HEK293 (cell line): ENCODE results near the gene TNS4.
A peak's percentile ranks its signal among the peaks of the same experiment; 100 is the strongest.

Experiments
- CTCF ChIA-PET: fragments of 350-600 bp; formaldehyde crosslinking; extraction: SDS; loops from one replicate; lab custom pipeline; 2021; ENCODE audit warnings: antibody characterized with exemption; lab: Yijun Ruan, JAX
- POLR2A ChIA-PET: fragments of 300-600 bp; formaldehyde crosslinking; extraction: SDS; loops from one replicate; lab custom pipeline; 2020; ENCODE audit warnings: antibody characterized with exemption, inconsistent platforms; lab: Yijun Ruan, JAX
- H3K27ac ChIP-seq: fragments of 200-500 bp; sonication (Bioruptor generic); 2 replicates; pipeline ENCODE4 v1.5.1; 2014; ENCODE audit warnings: low read depth, low read length, control low read depth, inconsistent platforms; ENCODE audit errors: extremely low read depth
- H3K36me3 ChIP-seq, 2 experiments: fragments of 200-500 bp in 1 of 2; sonication (Bioruptor generic) in 1 of 2; 1 replicate in 1 of 2; 2 replicates in 1 of 2; pipeline ENCODE4 v1.5.1; 2014 to 2017; ENCODE audit warnings: inconsistent platforms in 2 of 2, low read length in 2 of 2; ENCODE audit not compliant: control insufficient read depth in 2 of 2, insufficient read depth in 1 of 2
- H3K4me1 ChIP-seq: fragments of 200-500 bp; sonication (Bioruptor generic); 2 replicates; pipeline ENCODE4 v1.5.1; 2014; ENCODE audit warnings: mild to moderate bottlenecking, low read length, inconsistent platforms; ENCODE audit not compliant: control insufficient read depth, insufficient read depth
- H3K4me3 ChIP-seq: 2 replicates; pipeline ENCODE4 v1.5.1; 2011; ENCODE audit warnings: low read depth, mild to moderate bottlenecking, control low read depth, low read length, moderate library complexity
- H3K9me3 ChIP-seq: fragments of 200-500 bp; sonication (Bioruptor generic); 2 replicates; pipeline ENCODE4 v1.5.1; 2014; ENCODE audit warnings: low read depth, low read length, inconsistent platforms; ENCODE audit not compliant: control insufficient read depth, insufficient read depth
- ATF2 ChIP-seq: fragments of 450-650 bp; formaldehyde crosslinking; IDR thresholded peaks from 2 replicates; pipeline ENCODE4 v1.5.1; 2016; ENCODE audit warnings: missing biosample characterization, missing genetic modification characterization, low read depth
- EGR2 ChIP-seq: fragments of 450-650 bp; formaldehyde crosslinking; IDR thresholded peaks from 2 replicates; pipeline ENCODE4 v1.5.1; 2016; ENCODE audit warnings: low read depth, missing biosample characterization, missing genetic modification characterization
- KLF10 ChIP-seq: fragments of 450-650 bp; IDR thresholded peaks from 2 replicates; pipeline ENCODE4 v1.5.1; 2018; ENCODE audit warnings: missing biosample characterization, mild to moderate bottlenecking, missing genetic modification characterization
- KLF9 ChIP-seq: fragments of 450-650 bp; formaldehyde crosslinking; IDR thresholded peaks from 2 replicates; pipeline ENCODE4 v1.5.1; 2016; ENCODE audit warnings: missing biosample characterization, missing genetic modification characterization, low read depth
- PRDM10 ChIP-seq: fragments of 450-650 bp; formaldehyde crosslinking; IDR thresholded peaks from 2 replicates; pipeline ENCODE4 v1.5.1; 2016; ENCODE audit warnings: missing biosample characterization, missing genetic modification characterization
- RBAK ChIP-seq: fragments of 450-650 bp; formaldehyde crosslinking; IDR thresholded peaks from 2 replicates; pipeline ENCODE4 v1.5.1; 2016; ENCODE audit warnings: missing biosample characterization, missing genetic modification characterization
- ZFHX2 ChIP-seq: fragments of 450-650 bp; formaldehyde crosslinking; conservative IDR thresholded peaks from 2 replicates; pipeline ENCODE4 v1.5.1; 2016; ENCODE audit warnings: missing biosample characterization, missing genetic modification characterization
- ZFP41 ChIP-seq: fragments of 450-650 bp; formaldehyde crosslinking; IDR thresholded peaks from 2 replicates; pipeline ENCODE4 v1.5.1; 2016; ENCODE audit warnings: missing biosample characterization, missing genetic modification characterization, borderline replicate concordance
- ZFP69B ChIP-seq: fragments of 450-650 bp; formaldehyde crosslinking; IDR thresholded peaks from 2 replicates; pipeline ENCODE4 v1.5.1; 2016; ENCODE audit warnings: missing biosample characterization, missing genetic modification characterization
- ZNF16 ChIP-seq: fragments of 450-650 bp; formaldehyde crosslinking; IDR thresholded peaks from 2 replicates; pipeline ENCODE4 v1.5.1; 2016; ENCODE audit warnings: low read depth, missing biosample characterization, missing genetic modification characterization
- ZNF239 ChIP-seq: fragments of 450-650 bp; formaldehyde crosslinking; IDR thresholded peaks from 2 replicates; pipeline ENCODE4 v1.5.1; 2016; ENCODE audit warnings: missing biosample characterization, missing genetic modification characterization
- ZNF24 ChIP-seq: fragments of 450-650 bp; formaldehyde crosslinking; IDR thresholded peaks from 2 replicates; pipeline ENCODE4 v1.5.1; 2016; ENCODE audit warnings: missing biosample characterization, missing genetic modification characterization
- ZNF274 ChIP-seq, 2 experiments: fragments of 200-500 bp in 1 of 2; fragments of 450-650 bp in 1 of 2; sonication (Bioruptor generic) in 1 of 2; formaldehyde crosslinking in 1 of 2; IDR thresholded peaks; 2 replicates each; pipeline versions ENCODE4 v1.5.1 to v1.6.1; 2014 to 2016; ENCODE audit warnings: borderline replicate concordance in 1 of 2, inconsistent platforms in 1 of 2, low read length in 1 of 2, missing biosample characterization in 1 of 2, missing genetic modification characterization in 1 of 2
- ZNF335 ChIP-seq: fragments of 450-650 bp; formaldehyde crosslinking; conservative IDR thresholded peaks from 2 replicates; pipeline ENCODE4 v1.5.1; 2016; ENCODE audit warnings: missing biosample characterization, missing genetic modification characterization
- ZNF362 ChIP-seq: fragments of 450-650 bp; formaldehyde crosslinking; IDR thresholded peaks from 2 replicates; pipeline ENCODE4 v1.5.1; 2016; ENCODE audit warnings: missing biosample characterization, missing genetic modification characterization
- ZNF623 ChIP-seq: fragments of 450-650 bp; formaldehyde crosslinking; IDR thresholded peaks from 2 replicates; pipeline ENCODE4 v1.5.1; 2016; ENCODE audit warnings: missing biosample characterization, missing genetic modification characterization
- TF ChIP-seq, protein P1 (sequence below): fragments of 450-650 bp; formaldehyde crosslinking; IDR thresholded peaks from 2 replicates; pipeline ENCODE4 v1.5.0; 2017; ENCODE audit warnings: missing biosample characterization, missing genetic modification characterization, borderline replicate concordance

The TNS4 gene

GRCh38 chr17:40532520-40533253 is 31.3 kb upstream of the TNS4 start:
- Histone ChIP-seq H3K27ac (no peak overlapping the region), H3K36me3 (no peaks in the 10 kb centered on the region)
- no peak for TF ChIP-seq ZNF274 (IDR thresholded peaks at IDR 0.05; ENCODE audit: low read length)
- TF ChIP-seq ZNF274 (tag by site-specific recombination; IDR thresholded peaks at IDR 0.05; ENCODE audit: borderline replicate concordance): no peak
- TF ChIP-seq ATF2 (tag by site-specific recombination): no peak
- TF ChIP-seq ZFP41 (tag by site-specific recombination): no peak
- TF ChIP-seq, protein P1, sequence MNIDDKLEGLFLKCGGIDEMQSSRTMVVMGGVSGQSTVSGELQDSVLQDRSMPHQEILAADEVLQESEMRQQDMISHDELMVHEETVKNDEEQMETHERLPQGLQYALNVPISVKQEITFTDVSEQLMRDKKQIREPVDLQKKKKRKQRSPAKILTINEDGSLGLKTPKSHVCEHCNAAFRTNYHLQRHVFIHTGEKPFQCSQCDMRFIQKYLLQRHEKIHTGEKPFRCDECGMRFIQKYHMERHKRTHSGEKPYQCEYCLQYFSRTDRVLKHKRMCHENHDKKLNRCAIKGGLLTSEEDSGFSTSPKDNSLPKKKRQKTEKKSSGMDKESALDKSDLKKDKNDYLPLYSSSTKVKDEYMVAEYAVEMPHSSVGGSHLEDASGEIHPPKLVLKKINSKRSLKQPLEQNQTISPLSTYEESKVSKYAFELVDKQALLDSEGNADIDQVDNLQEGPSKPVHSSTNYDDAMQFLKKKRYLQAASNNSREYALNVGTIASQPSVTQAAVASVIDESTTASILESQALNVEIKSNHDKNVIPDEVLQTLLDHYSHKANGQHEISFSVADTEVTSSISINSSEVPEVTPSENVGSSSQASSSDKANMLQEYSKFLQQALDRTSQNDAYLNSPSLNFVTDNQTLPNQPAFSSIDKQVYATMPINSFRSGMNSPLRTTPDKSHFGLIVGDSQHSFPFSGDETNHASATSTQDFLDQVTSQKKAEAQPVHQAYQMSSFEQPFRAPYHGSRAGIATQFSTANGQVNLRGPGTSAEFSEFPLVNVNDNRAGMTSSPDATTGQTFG: no peak
- TF ChIP-seq ZNF362 (tag by site-specific recombination): no peak
- no peak for TF ChIP-seq RBAK (tag by site-specific recombination)
- TF ChIP-seq ZFHX2 (tag by site-specific recombination): no peak

GRCh38 chr17:40531051-40531991 is 29.9 kb upstream of the TNS4 start:
- CTCF ChIA-PET: interaction anchor here (0.8 to 12.0 kb wide), 24 partner anchors 7 to 215 kb away, joined by 3 to 194 read pairs (median 26); partner anchors contain the start of genes CCR7, IGFBP4 and TOP2A
- POLR2A ChIA-PET: interaction anchor here (0.6 to 2.9 kb wide), 3 partner anchors 46 to 114 kb away, joined by 3 to 18 read pairs (median 3); partner anchors contain the start of gene TOP2A
- Histone ChIP-seq H3K27ac (no peak overlapping the region), H3K4me3 (no peak overlapping the region), H3K36me3 (no peaks in the 10 kb centered on the region), H3K4me1 (no peaks in the 10 kb centered on the region), H3K9me3 (no peaks in the 10 kb centered on the region)
- TF ChIP-seq ZNF16: no peak
- TF ChIP-seq ZNF239 (tag by site-specific recombination): no peak
- TF ChIP-seq KLF9 (tag by site-specific recombination): no peak
- TF ChIP-seq EGR2 (tag by site-specific recombination): no peak
- TF ChIP-seq ZFHX2 (tag by site-specific recombination): peak; percentile 15; the same call in 1 of the 2 replicates
- TF ChIP-seq PRDM10 (tag by site-specific recombination): 0 out of 2 replicates have a peak, but pooled peaks have one; percentile 18
- no peak for TF ChIP-seq KLF10
- TF ChIP-seq ZNF623 (tag by site-specific recombination): peak; percentile 48
- TF ChIP-seq ZNF24 (tag by site-specific recombination): no peak
- no peak for TF ChIP-seq ZNF335 (tag by site-specific recombination)
- TF ChIP-seq ZFP69B: no peak

More at GRCh38 chr17:40532520-40533253, 31.3 kb upstream of the TNS4 start:
- H3K4me3 ChIP-seq: no peak overlapping the region
- H3K4me1 ChIP-seq: no peaks in the 10 kb centered on the region
- CTCF ChIA-PET: interaction anchor here (0.5 to 12.0 kb wide), 53 partner anchors 9 to 1133 kb away, joined by 3 to 194 read pairs (median 7); partner anchors contain the start of genes CCR7, IGFBP4 and TOP2A
- no peaks in the 10 kb centered on the region for H3K9me3 ChIP-seq
- POLR2A ChIA-PET: interaction anchor here (0.6 to 2.9 kb wide), 13 partner anchors 13 to 238 kb away, joined by 3 to 18 read pairs (median 4); partner anchors contain the start of gene TOP2A
